ENCODE data around the gene CCNI2.
"Not testable (repeated sequence)": the region's sequence is repeated elsewhere in the genome, so short reads cannot be mapped to it uniquely, and the experiment has no call there.

Gene CCNI2

GRCh38 chr5:132781029-132781428 is 33.8 kb downstream of the CCNI2 start:
- no peak for DNase-seq (ENCODE audit: low read depth)

- DNase-seq (ENCODE audit: low read depth), result no peak
Observed at GRCh38 chr5:132782101-132782500, 34.9 kb downstream of the CCNI2 start.

- no peak for DNase-seq (ENCODE audit: low read depth)
Observed at GRCh38 chr5:132785365-132785764, 38.1 kb downstream of the CCNI2 start.

- no peak for DNase-seq (ENCODE audit: low read depth)
Observed at GRCh38 chr5:132785864-132786263, 38.6 kb downstream of the CCNI2 start.

- DNase-seq (ENCODE audit: low read depth), result no peak
Observed at GRCh38 chr5:132787076-132787475, 39.9 kb downstream of the CCNI2 start.

- DNase-seq (ENCODE audit: low read depth), result no peak
Observed at GRCh38 chr5:132788508-132788907, 41.3 kb downstream of the CCNI2 start.

GRCh38 chr5:132788990-132789886 is 42.0 kb downstream of the CCNI2 start:
- DNase-seq (ENCODE audit: low read depth), result no peak

- DNase-seq (ENCODE audit: low read depth), result no peak
Observed at GRCh38 chr5:132790201-132790865, 43.1 kb downstream of the CCNI2 start.

GRCh38 chr5:132791026-132791425 is 43.8 kb downstream of the CCNI2 start:
- no peak for DNase-seq (ENCODE audit: low read depth)

- DNase-seq (ENCODE audit: low read depth), result no peak
Observed at GRCh38 chr5:132797651-132798050, 50.4 kb downstream of the CCNI2 start.

GRCh38 chr5:132799392-132799791 is 52.2 kb downstream of the CCNI2 start:
- no peak for DNase-seq (ENCODE audit: low read depth)

GRCh38 chr5:132800545-132800944 is 53.3 kb downstream of the CCNI2 start:
- no peak for DNase-seq (ENCODE audit: low read depth)

GRCh38 chr5:132802044-132802684 is 54.9 kb downstream of the CCNI2 start:
- DNase-seq (ENCODE audit: low read depth), result no peak

- not testable (repeated sequence) for DNase-seq (ENCODE audit: low read depth)
Observed at GRCh38 chr5:132802685-132803066, 55.5 kb downstream of the CCNI2 start.
